HEK293T (cell line): ENCODE data around the gene XAF1.

Experiments used
- CTCF ChIA-PET: fragments of 350-600 bp; formaldehyde crosslinking; extraction: SDS; loops from one replicate; lab custom pipeline; 2021; ENCODE audit warnings: antibody characterized with exemption, inconsistent platforms; lab: Yijun Ruan, JAX
- POLR2A ChIA-PET: fragments of 350-600 bp; formaldehyde crosslinking; extraction: SDS; loops from one replicate; lab custom pipeline; 2020; ENCODE audit warnings: antibody characterized with exemption, inconsistent platforms; lab: Yijun Ruan, JAX
- DNase-seq: peaks from one replicate; pipeline ENCODE4 v3.0.0; 2012; ENCODE audit warnings: mixed read lengths; ENCODE audit errors: extremely low spot score
- ARNT ChIP-seq: fragments of 450-650 bp; IDR thresholded peaks from 2 replicates; pipeline ENCODE4 v1.6.1; 2017; ENCODE audit warnings: mild to moderate bottlenecking
- CTBP1 ChIP-seq: fragments of 450-650 bp; IDR thresholded peaks from 2 replicates; pipeline ENCODE4 v1.6.1; 2016; ENCODE audit warnings: borderline replicate concordance
- ELF4 ChIP-seq: fragments of 450-650 bp; IDR thresholded peaks from 2 replicates; pipeline ENCODE4 v1.6.1; 2017; ENCODE audit warnings: antibody characterized with exemption
- FOXA1 ChIP-seq: fragments of 450-650 bp; IDR thresholded peaks from 2 replicates; pipeline ENCODE4 v1.6.1; 2016; ENCODE audit warnings: mild to moderate bottlenecking
- FOXK2 ChIP-seq: fragments of 450-650 bp; IDR thresholded peaks from 2 replicates; pipeline ENCODE4 v1.6.1; 2016; ENCODE audit warnings: mild to moderate bottlenecking
- FOXM1 ChIP-seq: fragments of 450-650 bp; IDR thresholded peaks from 2 replicates; pipeline ENCODE4 v1.6.1; 2017; ENCODE audit warnings: mild to moderate bottlenecking, borderline replicate concordance
- HDGF ChIP-seq: fragments of 450-650 bp; IDR thresholded peaks from 2 replicates; pipeline ENCODE4 v1.6.1; 2017; ENCODE audit warnings: antibody characterized with exemption, borderline replicate concordance
- L3MBTL2 ChIP-seq: fragments of 450-650 bp; conservative IDR thresholded peaks from 2 replicates; pipeline ENCODE4 v1.6.1; 2016; ENCODE audit warnings: mild to moderate bottlenecking
- LEF1 ChIP-seq: fragments of 450-650 bp; IDR thresholded peaks from 2 replicates; pipeline ENCODE4 v1.6.1; 2017; ENCODE audit warnings: mild to moderate bottlenecking, borderline replicate concordance
- NFRKB ChIP-seq: fragments of 450-650 bp; IDR thresholded peaks from 2 replicates; pipeline ENCODE4 v1.6.1; 2016; ENCODE audit warnings: mild to moderate bottlenecking, moderate library complexity
- SP1 ChIP-seq: fragments of 450-650 bp; IDR thresholded peaks from 2 replicates; pipeline ENCODE4 v1.6.1; 2017
- SUZ12 ChIP-seq: fragments of 450-650 bp; IDR thresholded peaks from 2 replicates; pipeline ENCODE4 v1.6.1; 2016; ENCODE audit warnings: mild to moderate bottlenecking
- TARDBP ChIP-seq: fragments of 450-650 bp; IDR thresholded peaks from 2 replicates; pipeline ENCODE4 v1.6.1; 2016
- ZNF384 ChIP-seq: fragments of 450-650 bp; IDR thresholded peaks from 2 replicates; pipeline ENCODE4 v1.6.1; 2016
- TF ChIP-seq, protein P1 (sequence below): fragments of 450-650 bp; IDR thresholded peaks from 2 replicates; pipeline ENCODE4 v1.6.1; 2016

Gene XAF1

GRCh38 chr17:6789146-6789545, 33.3 kb downstream of the XAF1 start:
- ChIA-PET CTCF (no interaction called here), POLR2A (no interaction called here)
- no peak for DNase-seq
- TF ChIP-seq TARDBP = no peak
- TF ChIP-seq ELF4 = no peak
- no peak for TF ChIP-seq ZNF384
- TF ChIP-seq L3MBTL2 = no peak
- TF ChIP-seq FOXK2 = no peak
- TF ChIP-seq LEF1 = no peak
- TF ChIP-seq FOXM1 = no peak
- no peak for TF ChIP-seq FOXA1
- TF ChIP-seq ARNT = no peak
- no peak for TF ChIP-seq CTBP1
- no peak for TF ChIP-seq HDGF

DNA sequence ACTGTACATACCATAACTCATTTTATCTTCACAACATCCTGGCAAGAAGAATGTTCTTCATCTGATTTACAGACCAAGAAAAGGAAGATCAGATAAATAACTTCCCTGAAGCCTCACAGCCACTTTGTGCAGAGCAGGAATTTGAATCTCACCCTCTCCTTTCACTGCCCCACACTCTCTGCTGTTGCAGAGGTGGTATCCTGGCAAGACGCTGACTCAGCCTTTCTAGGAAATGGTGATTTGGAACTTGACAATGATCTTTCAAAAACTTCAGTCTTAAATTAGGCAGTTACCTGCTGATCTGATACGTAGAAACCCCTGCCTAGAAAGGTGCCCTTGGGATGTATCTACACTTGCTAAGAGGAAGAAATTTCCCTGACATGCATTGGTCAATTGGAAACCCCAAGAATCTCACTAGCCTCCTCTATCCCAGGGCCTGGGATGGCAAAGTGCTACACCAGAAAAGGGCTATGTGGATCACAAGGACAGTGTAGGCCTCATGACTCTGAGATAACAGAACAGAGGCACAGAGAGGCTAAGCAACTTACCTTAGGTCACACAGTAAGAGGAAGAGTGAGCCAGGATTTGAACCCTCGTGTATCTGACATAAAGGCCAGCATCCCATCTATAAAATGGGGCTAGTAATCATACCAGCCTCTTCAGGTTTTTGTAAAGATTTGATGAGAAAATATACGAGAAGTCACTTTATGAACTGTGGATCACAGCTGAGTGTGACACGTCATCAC, 38.1 kb downstream of the XAF1 start:
- POLR2A ChIA-PET = no interaction called here
- CTCF ChIA-PET = no interaction called here
- no peak for TF ChIP-seq SP1
- TF ChIP-seq ELF4 = no peak
- TF ChIP-seq TARDBP = no peak
- TF ChIP-seq ARNT = no peak
- TF ChIP-seq HDGF = no peak
- no peak for TF ChIP-seq FOXA1
- no peak for TF ChIP-seq L3MBTL2
- no peak for TF ChIP-seq CTBP1
- TF ChIP-seq LEF1 = no peak
- no peak for TF ChIP-seq FOXK2
- TF ChIP-seq ZNF384 = no peak
- no peak for TF ChIP-seq NFRKB
- TF ChIP-seq SUZ12 = no peak
- no peak for DNase-seq

DNA sequence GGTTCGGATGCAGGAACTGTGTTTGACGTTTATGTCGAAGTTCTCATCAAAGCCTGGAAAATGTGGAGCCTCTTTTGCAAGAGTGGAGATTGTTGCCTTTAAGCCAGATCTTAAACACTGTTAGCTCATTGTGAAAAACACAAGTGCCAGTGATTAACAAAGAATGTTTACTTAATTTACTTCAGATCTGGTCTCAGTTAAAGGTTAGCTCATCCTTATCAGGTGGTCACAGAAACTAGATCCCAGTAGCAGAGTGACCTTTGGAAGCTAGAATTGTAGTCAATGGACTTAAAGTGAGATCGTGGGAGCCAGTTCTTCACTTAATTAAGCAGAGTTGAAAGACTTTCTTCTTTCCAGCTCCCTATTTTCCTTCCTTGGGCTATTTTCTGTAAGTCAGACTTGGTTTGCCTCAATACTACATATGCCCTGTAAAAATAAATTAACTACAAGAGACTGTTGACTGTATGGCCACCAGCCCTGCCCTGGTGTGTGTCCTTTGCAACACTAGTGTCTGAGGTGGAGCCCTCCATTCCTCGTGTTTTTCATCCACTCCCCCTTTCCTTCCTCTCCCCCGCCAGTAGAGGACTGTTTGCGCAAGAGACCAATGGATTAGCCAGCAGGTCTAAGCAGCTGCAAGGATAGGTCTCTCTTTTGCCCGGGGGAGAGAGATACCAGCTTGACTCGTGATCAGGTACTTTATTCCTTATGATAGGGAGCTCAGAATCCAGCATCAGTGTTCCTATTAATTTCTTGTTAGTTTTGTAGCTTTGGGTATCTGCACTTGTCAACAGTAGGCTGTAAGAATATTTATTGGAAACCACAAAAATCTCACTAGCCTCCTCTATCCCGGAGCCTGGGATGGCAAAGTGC, 40.4 kb downstream of the XAF1 start:
- CTCF ChIA-PET = no interaction called here
- POLR2A ChIA-PET = no interaction called here
- DNase-seq = no peak

DNA sequence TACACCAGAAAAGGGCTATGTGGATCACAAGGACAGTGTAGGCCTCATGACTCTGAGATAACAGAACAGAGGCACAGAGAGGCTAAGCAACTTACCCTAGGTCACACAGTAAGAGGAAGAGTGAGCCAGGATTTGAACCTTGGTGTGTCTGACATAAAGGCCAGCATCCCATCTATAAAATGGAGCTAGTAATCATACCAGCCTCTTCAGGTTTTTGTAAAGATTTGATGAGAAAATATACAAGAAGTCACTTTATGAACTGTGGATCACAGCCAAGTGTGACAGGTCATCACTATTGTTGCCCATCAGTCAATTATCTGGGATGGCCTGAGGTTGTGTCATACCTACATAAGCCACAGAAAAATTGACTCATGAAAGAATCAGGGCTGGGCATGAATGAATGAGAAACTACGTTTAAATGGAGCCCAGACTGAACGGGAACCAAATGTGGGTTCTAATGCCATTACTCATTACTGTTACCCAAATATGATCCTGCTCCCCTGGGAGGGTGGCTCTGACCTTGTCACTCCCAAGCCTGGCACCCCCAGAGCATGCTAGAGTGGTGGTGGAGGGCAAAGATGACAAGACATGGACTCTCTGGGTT, 41.1 kb downstream of the XAF1 start:
- ChIA-PET POLR2A (no interaction called here), CTCF (no interaction called here)
- DNase-seq = no peak
- no peak for TF ChIP-seq SUZ12
- TF ChIP-seq CTBP1 = no peak
- TF ChIP-seq FOXA1 = no peak
- TF ChIP-seq SP1 = no peak
- no peak for TF ChIP-seq ZNF384
- no peak for TF ChIP-seq L3MBTL2
- no peak for TF ChIP-seq ELF4
- no peak for TF ChIP-seq HDGF
- TF ChIP-seq, protein P1, sequence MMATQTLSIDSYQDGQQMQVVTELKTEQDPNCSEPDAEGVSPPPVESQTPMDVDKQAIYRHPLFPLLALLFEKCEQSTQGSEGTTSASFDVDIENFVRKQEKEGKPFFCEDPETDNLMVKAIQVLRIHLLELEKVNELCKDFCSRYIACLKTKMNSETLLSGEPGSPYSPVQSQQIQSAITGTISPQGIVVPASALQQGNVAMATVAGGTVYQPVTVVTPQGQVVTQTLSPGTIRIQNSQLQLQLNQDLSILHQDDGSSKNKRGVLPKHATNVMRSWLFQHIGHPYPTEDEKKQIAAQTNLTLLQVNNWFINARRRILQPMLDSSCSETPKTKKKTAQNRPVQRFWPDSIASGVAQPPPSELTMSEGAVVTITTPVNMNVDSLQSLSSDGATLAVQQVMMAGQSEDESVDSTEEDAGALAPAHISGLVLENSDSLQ = no peak
- no peak for TF ChIP-seq TARDBP

More for the DNA sequence above, 40.4 kb downstream of the XAF1 start:
- TF ChIP-seq, protein P1 = no peak
- TF ChIP-seq ARNT (no peak), FOXK2 (no peak), LEF1 (no peak), NFRKB (no peak)

DNA sequence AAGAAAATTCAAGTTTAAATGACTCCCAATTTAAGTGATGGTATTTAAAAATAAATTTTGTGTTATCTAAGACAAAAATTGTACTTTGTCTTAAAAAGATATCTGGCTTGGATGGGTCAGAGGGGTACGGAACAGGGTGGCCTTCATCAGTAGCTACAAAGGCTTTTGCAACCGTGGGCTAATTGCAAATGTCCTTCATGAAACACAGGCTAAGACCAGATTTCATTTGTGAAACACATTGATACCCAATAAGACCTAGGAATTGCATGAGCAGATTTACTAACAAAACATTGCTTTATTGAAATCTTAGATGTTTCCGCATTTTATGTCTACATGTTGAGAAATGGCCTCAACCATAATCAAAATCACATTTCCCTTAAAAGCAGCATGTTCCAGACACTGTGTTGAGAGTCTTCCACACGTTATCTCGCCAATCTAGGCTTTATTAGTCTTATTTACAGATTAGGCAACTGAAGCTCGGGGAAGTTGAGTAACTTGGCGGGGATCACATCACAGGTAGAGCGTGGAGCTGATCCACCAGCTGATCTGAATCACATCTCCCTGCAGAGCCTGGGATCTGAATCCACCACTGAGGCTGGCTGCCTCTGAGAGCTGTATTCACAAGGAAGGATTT, 42.0 kb downstream of the XAF1 start:
- DNase-seq = no peak
- POLR2A ChIA-PET = no interaction called here
- TF ChIP-seq TARDBP = no peak
- TF ChIP-seq LEF1 = no peak
- TF ChIP-seq FOXK2 = no peak
- no peak for TF ChIP-seq SP1
- TF ChIP-seq L3MBTL2 = no peak
- no peak for TF ChIP-seq FOXM1
- no peak for TF ChIP-seq HDGF
- no peak for TF ChIP-seq NFRKB
- no peak for TF ChIP-seq FOXA1
- no peak for TF ChIP-seq ARNT
- no peak for TF ChIP-seq ELF4
- CTCF ChIA-PET = no interaction called here

DNA sequence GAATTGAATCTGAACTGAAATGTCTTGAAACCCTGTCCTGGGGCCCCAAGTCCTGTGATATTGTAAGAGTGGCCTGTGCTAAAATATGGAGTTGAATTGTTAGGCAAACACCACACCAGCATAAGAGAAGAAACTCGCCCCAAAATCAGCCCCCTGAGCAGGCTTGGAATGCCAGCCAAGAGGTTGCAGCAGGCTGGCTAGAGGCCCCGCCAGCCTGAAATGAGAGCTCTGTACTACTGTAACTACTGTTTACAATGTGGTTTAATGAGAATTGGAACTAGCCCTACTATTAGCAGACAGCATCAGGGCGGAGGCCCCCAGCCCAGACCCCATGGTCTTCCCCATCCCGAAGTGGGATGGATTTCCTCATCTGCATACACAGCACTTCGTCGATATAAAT, 43.9 kb downstream of the XAF1 start:
- TF ChIP-seq HDGF = no peak
- no peak for TF ChIP-seq CTBP1
- no peak for TF ChIP-seq FOXM1
- no peak for DNase-seq
- ChIA-PET POLR2A (no interaction called here), CTCF (interaction anchor here (1.3 kb wide), 1 partner anchor 44 kb away, joined by 4 read pairs; no protein-coding TSS in a partner anchor)
